KMS-11 (cell line): ENCODE measurements around the gene SLC38A5.
"Not testable (repeated sequence)": the region's sequence is repeated elsewhere in the genome, so short reads cannot be mapped to it uniquely, and the experiment has no call there.

Source experiments
- H2AFZ ChIP-seq: fragments of 200-600 bp; sonication (generic); 2 replicates; pipeline ENCODE4 v1.6.1; 2016; ENCODE audit warnings: antibody characterized with exemption, mixed run types, low read depth
- H3K27ac ChIP-seq: fragments of 200-600 bp; sonication (generic); 2 replicates; pipeline ENCODE4 v1.6.1; 2016; ENCODE audit warnings: mild to moderate bottlenecking, mixed run types
- H3K27me3 ChIP-seq: fragments of 200-600 bp; sonication (generic); 2 replicates; pipeline ENCODE4 v1.6.1; 2017; ENCODE audit warnings: mild to moderate bottlenecking, low read depth, mixed run types, moderate library complexity; ENCODE audit not compliant: insufficient read depth
- H3K36me3 ChIP-seq: fragments of 200-600 bp; sonication (generic); 2 replicates; pipeline ENCODE4 v1.6.1; 2017; ENCODE audit warnings: mild to moderate bottlenecking, mixed run types; ENCODE audit not compliant: insufficient read depth
- H3K4me1 ChIP-seq: fragments of 200-600 bp; sonication (generic); 2 replicates; pipeline ENCODE4 v1.6.1; 2016; ENCODE audit warnings: mild to moderate bottlenecking, low read depth, mixed run types; ENCODE audit not compliant: poor library complexity, severe bottlenecking
- H3K4me2 ChIP-seq: fragments of 200-600 bp; sonication (generic); 2 replicates; pipeline ENCODE4 v1.7.0; 2016; ENCODE audit warnings: mild to moderate bottlenecking, mixed run types
- H3K4me3 ChIP-seq: fragments of 200-600 bp; sonication (generic); IDR thresholded peaks from 2 replicates; pipeline ENCODE4 v1.6.1; 2017; ENCODE audit warnings: low read depth, low read length, mixed read lengths; ENCODE audit not compliant: insufficient read depth
- H3K79me2 ChIP-seq: fragments of 200-600 bp; sonication (generic); 2 replicates; pipeline ENCODE4 v1.6.1; 2016; ENCODE audit warnings: low read depth, mixed run types; ENCODE audit not compliant: insufficient read depth
- H3K9ac ChIP-seq: fragments of 200-600 bp; sonication (generic); 2 replicates; pipeline ENCODE4 v1.6.1; 2016; ENCODE audit warnings: mild to moderate bottlenecking, mixed run types
- H4K20me1 ChIP-seq: fragments of 200-600 bp; sonication (generic); 2 replicates; pipeline ENCODE4 v1.6.1; 2016; ENCODE audit warnings: mild to moderate bottlenecking, mixed run types; ENCODE audit not compliant: insufficient read depth
- CTCF ChIP-seq: fragments of 200-600 bp; sonication (generic); conservative IDR thresholded peaks from 2 replicates; pipeline ENCODE4 v1.6.1; 2017; ENCODE audit warnings: low read depth, mild to moderate bottlenecking, antibody characterized with exemption, low read length, moderate library complexity, mixed read lengths

The SLC38A5 gene

DNA sequence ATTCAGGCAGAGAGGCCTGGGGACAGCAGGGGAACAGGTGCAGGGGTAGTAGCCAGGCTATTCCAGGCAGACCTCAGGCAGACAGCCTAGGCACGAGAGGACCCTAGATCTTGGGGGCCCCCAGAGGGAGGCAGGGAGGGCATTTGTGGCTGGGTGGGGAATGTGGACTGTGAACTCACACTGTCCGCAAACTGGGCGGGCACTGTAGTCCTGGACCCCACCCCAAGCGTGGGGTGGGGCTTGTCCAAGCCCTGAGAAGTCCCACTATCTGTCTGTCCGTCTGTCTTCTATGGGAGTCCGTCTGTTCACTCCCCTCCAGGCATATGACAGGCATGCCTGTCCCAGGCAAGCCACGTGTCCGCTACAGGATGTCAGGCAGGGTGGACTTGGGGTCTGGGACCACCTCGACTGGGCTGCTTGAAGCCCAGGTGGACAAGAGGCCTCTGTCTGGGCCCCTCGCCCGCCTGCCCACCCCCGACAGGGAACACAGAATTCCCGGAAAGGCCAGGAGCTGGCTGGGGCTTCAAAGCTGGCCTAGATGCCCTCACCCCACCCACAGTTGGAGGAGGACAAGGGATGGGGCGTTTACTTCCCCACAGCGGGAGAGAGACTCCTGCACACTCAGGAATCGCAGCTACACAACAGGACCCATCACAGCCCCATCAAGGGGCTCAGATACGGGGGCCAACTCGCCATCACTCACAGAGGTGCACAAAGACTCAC lies at the start of gene SLC38A5:
TSS of gene SLC38A5 (minus strand) at position 151 of the 723 bp plus-strand sequence. CDS start 2,336 bp downstream, outside the sequence.
- H3K9ac ChIP-seq: peak within 1 kb of the TSS; percentile 94

GRCh38 chrX:48519481-48519880 lies 49.4 kb upstream of the SLC38A5 start:
- H3K9ac ChIP-seq, H4K20me1 ChIP-seq, H3K27ac ChIP-seq, H2AFZ ChIP-seq, H3K4me2 ChIP-seq, H3K27me3 ChIP-seq, H3K4me3 ChIP-seq, H3K36me3 ChIP-seq: not testable (repeated sequence)
- H3K79me2 ChIP-seq: peaks cover 17% of the 10 kb centered on the region
- peaks cover 18% of the 10 kb centered on the region for H3K4me1 ChIP-seq

More for the DNA sequence above, at the start of gene SLC38A5:
- peak within 1 kb of the TSS; percentile 78 for H3K4me2 ChIP-seq
- no peak for TF ChIP-seq CTCF
- H2AFZ ChIP-seq: peak within 1 kb of the TSS; percentile 74
- no peaks in the 10 kb centered on the region for H4K20me1 ChIP-seq
- no peaks in the 10 kb centered on the region for H3K27me3 ChIP-seq
- no peaks in the 10 kb centered on the region for H3K36me3 ChIP-seq
- no peak within 1 kb of the TSS for H3K4me3 ChIP-seq
- H3K79me2 ChIP-seq: peaks cover 35% of the 10 kb centered on the region
- peak within 1 kb of the TSS; percentile 83 for H3K27ac ChIP-seq
- peaks cover 23% of the 10 kb centered on the region for H3K4me1 ChIP-seq

- H3K27me3 ChIP-seq: no peaks in the 10 kb centered on the region
- no peaks in the 10 kb centered on the region for H4K20me1 ChIP-seq
- H2AFZ ChIP-seq: no peak overlapping the region
- no peak for TF ChIP-seq CTCF
- H3K9ac ChIP-seq: no peak overlapping the region
- H3K4me3 ChIP-seq: no peak overlapping the region
- no peak overlapping the region for H3K4me2 ChIP-seq
- no peaks in the 10 kb centered on the region for H3K36me3 ChIP-seq
- no peak overlapping the region for H3K27ac ChIP-seq
- H3K4me1 ChIP-seq: peaks cover 9% of the 10 kb centered on the region
- peaks cover 2% of the 10 kb centered on the region; the same call in 1 of the 2 replicates for H3K79me2 ChIP-seq
Observed at GRCh38 chrX:48516987-48517386, 46.9 kb upstream of the SLC38A5 start.

DNA sequence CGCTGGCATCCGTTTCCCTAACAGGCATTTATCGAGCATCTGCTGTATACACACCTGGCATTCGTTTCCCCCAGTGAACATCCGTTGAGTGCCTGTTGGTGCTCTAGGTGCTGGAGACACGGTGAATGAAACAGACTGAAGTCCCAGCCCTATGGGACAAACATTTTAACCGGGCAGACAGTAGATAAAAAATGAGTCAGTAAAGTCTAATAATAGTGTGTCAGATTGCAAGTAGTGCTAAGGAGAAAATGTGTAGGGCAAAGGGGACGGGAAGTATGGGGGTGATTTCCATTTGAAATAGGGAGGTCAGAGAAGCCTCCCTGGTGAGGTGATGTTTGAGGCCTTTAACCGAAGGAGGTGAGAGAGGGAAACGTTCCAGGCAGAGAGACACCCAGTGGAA lies 46.2 kb upstream of the SLC38A5 start:
- Histone ChIP-seq H3K36me3 (no peaks in the 10 kb centered on the region), H3K27ac (no peak overlapping the region), H3K4me3 (no peak overlapping the region), H3K79me2 (no peaks in the 10 kb centered on the region), H3K27me3 (no peaks in the 10 kb centered on the region), H3K4me2 (no peak overlapping the region), H3K4me1 (peaks cover 9% of the 10 kb centered on the region), H4K20me1 (no peaks in the 10 kb centered on the region), H3K9ac (no peak overlapping the region), H2AFZ (no peak overlapping the region)
- no peak for TF ChIP-seq CTCF

GRCh38 chrX:48515842-48516241 lies 45.8 kb upstream of the SLC38A5 start:
- no peak for TF ChIP-seq CTCF
- no peak overlapping the region for H3K4me2 ChIP-seq
- no peak overlapping the region for H3K9ac ChIP-seq
- H3K27ac ChIP-seq: no peak overlapping the region
- peaks cover 5% of the 10 kb centered on the region for H3K4me1 ChIP-seq
- H3K79me2 ChIP-seq: no peaks in the 10 kb centered on the region
- H3K27me3 ChIP-seq: no peaks in the 10 kb centered on the region
- H2AFZ ChIP-seq: no peak overlapping the region
- H4K20me1 ChIP-seq: no peaks in the 10 kb centered on the region
- no peaks in the 10 kb centered on the region for H3K36me3 ChIP-seq
- no peak overlapping the region for H3K4me3 ChIP-seq
